NCI-H128 (cell line): ENCODE data around the gene KRCC1.
"Not testable (repeated sequence)": the region's sequence is repeated elsewhere in the genome, so short reads cannot be mapped to it uniquely, and the experiment has no call there.

Source experiments
- DNase-seq: peaks from one replicate; lab custom pipeline; 2025; ENCODE audit not compliant: unreplicated experiment; lab: John Stamatoyannopoulos, UW

The KRCC1 gene

DNA sequence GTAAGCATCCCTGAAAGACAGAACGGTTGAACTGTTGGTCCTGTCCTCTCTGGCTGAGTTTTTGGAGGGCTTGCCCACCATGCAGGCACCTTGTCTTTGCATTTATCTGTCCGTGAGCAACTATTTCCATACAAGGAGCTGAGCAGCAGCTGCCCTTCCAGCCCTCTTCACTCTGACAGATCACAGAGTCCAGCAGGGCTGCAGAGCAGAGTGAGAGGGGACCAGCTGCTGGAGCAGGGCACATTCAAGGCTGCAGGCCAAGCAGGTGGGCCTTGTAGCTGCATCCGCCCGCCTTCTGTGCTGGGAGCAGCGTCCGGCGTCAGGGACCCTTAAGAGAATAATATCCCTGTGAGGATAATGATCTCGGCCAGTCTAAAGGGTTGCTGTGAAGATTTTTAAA lies 21.5 kb upstream of the KRCC1 start:
- DNase-seq = no peak

DNA sequence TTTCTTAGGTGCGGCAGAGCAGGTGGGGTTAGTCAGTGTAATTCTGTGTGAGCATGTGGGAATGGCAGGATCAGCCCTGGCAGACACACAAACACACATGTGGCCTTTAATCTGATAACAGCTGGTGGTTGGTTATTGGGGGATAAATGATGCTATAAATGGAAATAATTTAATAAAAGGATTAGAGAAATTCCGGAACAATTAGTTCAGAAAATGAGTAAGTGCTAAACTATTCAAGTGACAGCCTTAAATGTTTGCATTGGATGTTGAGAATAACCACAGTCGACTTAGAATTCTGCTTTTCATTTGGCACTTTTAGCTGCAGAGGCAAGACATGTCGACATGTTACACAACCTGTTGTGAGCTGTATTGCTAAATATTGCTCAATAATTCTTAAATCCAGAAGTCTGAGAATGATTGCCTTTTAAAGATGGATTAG lies 19.3 kb upstream of the KRCC1 start:
- DNase-seq = no peak

DNA sequence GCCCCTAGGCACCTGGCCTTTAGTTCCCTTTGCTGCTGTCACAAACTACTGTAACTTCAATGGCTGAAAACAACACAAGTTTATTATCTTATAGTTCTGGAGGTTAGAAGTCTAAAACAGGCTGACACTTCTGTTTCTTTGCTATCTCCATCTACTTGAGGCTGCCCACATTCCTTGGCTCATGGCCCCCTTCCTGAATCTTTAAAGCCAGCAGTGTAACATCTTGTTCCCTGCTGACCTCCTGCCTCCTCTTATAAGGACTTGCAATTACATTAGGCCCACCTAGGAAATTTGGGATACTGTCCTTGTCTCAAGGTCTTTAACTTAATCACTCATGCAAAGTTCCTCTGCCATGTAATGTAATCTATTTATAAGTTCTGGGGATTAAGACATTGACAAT lies 18.6 kb upstream of the KRCC1 start:
- no peak for DNase-seq

DNA sequence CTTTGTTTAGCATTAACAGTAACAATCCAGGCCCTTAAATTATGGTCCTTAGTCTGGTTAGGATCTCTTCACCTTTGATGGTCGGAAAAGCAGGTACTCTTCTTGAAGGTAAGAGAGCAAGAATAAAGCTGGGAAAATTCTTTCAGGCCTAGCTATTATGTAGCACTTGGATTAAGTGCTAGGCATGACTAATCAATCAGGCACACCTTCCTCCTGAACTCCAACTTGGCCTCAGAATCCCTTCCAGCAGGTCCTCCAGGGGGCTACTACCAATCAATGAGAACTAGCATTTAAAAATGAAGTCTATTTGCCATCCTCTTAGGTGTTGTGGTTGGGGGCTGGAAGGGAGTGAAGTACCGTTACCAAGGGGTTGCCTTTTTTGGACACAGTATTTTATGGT lies 15.8 kb upstream of the KRCC1 start:
- DNase-seq = no peak

DNA sequence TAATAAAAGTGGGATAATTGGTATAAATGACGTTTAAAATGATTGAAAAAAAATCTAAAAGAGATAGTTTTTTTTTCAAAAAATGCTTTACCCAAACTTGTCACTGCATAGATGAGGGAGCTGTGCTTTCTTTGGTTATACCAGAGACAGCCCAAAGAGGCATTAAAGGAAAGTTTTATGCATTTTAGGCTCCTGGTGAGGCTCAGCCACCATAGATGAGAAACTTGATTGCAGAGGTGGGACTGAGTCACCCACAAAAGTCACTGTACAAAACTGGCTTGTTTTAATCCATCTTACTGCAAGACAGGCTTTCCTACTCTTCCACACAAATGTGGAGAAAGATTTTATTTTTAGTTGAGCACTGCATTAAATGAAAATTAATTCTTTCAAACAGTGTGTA lies 14.5 kb upstream of the KRCC1 start:
- no peak for DNase-seq

DNA sequence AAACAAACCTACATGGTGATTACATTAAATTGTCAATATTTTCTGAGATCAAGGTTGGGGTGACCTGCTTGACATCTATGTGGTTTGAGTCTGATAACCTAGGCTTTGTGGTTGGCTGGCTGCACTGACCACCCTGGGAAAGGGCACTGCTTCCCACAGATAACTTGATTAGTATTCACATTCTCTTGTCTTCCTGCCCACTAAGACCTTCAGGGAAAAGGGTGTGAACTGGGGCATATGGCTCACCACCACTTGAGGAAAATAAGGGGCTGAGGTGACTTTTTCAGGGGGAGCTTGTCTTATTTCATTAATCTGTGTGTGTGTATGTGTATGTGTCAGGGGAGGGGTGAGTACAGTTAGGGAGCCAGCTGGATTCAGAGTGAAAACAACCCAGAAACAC lies 13.5 kb upstream of the KRCC1 start:
- no peak for DNase-seq

DNA sequence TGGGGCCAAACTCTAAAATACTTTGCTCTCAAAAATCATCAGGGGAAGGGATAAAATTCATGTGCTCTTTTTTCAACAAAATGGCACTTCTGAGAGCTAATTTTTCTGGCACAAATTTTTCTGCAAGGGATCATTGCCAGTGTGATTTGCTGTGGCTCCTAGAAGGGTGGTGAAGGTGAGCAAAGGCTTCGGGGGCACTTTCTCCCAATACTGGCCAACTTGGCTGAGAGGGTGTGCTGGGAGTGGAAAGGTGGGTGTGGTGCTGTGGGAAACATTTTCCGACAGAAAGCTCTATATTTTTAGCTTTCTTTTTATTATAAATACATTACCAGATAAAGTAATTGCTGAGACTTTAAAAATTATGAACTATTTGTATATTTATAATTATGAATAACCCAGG lies 12.5 kb upstream of the KRCC1 start:
- DNase-seq = no peak

DNA sequence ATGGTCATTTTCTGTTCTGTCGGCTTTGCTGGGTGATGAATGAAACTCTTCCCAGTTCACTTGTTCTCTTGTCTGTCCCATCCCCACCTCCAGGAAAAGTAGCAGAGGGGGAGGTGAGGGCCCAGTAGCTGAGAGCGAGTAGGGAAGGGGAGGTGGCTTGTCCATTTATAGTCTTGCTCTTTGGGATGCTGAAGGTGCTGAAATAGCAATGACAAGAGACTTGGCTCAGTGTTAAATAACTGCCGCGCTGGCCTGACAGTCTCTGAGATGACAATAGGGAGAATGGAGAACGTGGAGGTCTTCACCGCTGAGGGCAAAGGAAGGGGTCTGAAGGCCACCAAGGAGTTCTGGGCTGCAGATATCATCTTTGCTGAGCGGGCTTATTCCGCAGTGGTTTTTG lies 12.0 kb upstream of the KRCC1 start, which contains the start of gene SMYD1:
TSS of gene SMYD1 (plus strand) at position 228 of the 400 bp plus-strand sequence. CDS start at position 268, 40 bp downstream.
- DNase-seq = no peak

DNA sequence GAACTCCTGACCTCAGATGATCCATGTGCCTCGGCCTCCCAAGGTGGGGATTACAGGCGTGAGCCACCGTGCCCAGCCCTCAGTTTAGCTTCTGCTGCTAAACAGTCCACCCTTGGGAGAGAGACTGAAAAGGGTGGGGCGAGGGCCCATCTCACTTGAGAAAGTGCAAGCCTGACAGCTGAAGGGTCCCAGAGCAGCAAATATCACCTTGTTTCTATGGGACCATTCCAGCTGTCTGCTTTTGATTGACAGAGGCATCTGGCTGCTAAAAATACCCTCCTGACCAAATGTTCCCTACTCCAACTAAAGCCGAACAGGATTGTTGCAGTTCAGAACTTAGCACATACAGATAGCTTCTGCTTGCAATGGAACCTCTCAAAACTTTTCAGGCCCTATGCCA lies 11.6 kb upstream of the KRCC1 start:
- DNase-seq = no peak

DNA sequence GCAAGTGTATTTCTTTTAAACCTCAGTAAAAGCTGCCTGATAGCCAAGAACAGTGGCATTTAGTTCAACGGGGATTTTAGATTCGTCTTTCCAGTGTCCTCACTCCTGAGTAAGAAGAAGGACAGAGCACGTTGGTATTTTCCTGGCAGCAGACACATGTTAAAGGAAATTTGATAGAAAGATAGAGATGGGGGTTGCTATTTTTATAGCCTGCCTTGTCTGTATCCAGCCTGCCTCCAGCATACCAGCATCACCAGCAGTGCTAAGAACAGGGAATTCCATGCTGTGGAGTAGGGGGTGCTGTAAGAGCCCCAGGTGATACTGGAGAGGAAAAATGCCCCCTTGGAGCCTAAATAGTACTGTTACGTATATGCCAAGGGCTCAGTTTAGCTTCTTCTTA lies 11.0 kb upstream of the KRCC1 start:
- DNase-seq = no peak

DNA sequence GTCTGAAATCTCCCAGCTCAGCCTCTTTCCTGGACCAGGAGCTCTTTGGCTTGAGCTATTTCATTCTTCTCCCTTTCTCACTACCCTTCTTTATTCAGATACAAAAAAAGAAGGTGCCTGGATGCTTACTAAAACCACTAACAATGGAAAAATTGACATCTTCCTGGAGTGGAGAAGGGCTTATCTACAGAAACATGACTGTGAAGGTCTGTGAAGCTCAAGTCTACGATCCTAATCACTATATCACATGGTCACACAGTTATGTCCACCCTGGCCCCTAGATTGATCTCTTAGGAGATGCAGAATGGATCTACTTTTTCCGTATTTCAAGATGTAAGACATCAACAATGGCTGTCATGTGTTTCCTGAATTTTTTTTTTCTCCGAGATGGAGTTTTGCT lies 5.7 kb upstream of the KRCC1 start:
- DNase-seq = no peak

DNA sequence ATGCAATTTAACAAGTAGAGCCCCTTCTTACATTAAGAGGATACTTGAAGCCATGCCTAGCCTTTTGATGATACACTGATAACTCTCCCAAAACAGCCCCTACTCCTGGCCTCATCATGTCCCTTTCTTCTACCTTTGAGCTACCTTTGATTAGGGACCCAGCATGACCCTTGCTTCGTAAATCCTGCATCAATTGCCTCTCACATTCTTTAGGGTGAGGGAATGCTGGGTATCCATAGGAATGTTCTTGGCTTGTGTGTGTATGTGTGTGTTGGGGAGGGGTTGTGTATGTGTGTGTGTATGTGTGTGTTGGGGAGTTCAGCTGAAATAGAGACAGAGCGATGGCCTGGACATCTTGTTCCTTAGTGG lies 5.3 kb upstream of the KRCC1 start:
- no peak for DNase-seq

DNA sequence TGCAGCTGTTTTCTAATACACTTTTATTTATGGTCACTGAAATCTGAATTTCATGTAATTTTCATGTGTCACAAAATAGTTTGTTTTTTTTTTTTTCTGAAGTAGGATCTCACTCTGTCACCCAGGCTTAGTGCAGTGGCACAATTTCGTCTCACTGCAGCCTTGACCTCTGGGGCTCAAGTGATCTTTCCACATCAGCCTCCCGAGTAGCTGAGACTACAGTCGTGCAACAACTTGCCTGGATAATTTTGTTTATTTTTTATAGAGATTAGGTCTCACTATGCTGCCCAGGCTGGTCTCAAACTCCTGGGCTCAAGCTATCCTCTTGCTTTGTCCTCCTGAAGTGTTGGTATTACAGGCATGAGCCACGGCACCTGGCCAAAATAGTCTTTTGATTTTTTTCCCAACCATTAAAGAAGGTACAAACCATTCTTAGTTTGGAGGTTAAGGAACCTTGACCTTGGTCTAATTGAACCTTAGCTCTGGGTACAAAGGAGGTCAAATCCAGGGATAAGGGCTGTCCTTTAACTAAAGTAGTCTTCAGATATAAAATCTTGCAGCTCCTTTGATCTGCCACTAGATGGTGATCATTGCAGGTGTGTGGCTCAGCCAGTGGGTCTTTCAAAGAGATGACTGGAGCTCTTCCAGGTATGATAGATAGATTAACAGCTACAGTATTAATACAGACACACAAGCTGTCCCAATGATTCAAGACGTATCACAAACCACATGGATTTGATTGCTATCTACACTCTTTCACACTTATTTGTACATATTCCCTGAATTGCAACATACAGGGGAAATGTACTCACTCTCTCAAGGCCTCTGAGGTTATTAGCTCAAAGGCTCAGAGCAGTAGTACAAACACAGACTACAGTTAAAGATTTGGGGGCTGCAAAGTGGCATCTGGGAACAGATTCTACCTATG lies 4.7 kb upstream of the KRCC1 start:
- DNase-seq = no peak

DNA sequence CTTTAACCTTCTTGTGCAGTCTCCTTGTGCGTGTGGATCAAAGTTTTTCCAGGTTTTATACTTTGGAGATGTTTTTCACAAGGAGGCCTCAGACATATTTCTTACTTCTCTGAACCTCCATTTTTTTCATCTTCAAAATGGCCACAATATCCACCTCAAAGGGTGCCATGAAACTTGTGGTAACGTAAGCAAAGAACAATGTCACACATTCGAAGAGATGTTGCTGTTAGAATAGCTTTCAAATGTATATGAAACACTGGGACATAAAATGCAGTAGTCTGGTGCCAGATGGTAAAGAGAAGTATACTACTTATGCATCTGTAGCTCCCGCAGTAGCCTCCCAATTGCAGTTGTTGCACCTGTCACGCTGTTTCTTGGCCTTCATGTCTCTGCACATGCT lies 2.6 kb upstream of the KRCC1 start:
- DNase-seq = no peak

DNA sequence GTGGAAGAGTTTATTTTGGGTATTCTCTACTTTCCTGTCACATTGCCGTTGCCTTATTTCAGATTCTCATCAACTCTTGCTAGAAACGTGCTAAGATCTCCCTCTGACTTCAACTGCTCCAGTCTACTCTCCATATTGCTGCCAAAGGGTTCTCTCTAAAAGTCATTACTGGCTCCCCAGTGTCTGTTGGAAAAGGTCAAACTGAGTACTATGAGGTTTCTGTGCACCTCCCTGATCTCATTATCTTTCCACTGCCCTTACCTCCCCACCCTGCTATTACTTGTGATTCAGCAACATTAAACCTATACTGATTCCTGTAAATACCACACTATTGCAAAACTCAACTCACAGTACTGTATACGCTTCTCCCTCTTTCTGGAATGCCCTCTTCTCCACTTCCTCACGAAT lies 1.9 kb upstream of the KRCC1 start:
- DNase-seq = no peak

DNA sequence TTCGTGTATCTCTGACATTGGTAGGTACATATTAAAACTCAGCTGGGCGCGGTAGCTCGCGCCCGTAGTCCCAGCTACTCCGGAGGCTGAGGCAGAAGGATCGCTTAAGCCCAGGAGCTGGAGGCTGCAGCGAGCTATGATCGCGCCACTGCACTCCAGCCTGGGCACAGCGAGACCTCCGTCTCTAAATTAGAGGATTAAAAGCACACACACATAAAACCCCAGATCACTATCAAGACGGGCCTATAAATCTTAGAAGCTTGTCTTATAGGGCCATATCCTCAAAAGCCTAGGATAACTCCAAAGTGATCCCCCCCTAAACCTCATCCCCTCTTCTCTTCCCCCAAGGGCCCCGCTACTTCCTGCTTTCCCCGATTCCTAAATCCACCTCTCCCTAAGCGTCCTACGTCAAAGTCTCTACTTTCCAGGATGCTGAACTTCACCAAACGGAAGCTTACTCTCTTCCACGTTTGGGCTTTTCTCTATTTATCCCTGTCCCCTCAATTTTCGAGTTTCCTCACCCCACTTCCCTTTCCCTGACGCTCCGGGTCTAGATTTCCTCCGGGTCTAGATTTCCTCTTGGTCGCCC lies 707 bp downstream of the KRCC1 start:
- no peak for DNase-seq

DNA sequence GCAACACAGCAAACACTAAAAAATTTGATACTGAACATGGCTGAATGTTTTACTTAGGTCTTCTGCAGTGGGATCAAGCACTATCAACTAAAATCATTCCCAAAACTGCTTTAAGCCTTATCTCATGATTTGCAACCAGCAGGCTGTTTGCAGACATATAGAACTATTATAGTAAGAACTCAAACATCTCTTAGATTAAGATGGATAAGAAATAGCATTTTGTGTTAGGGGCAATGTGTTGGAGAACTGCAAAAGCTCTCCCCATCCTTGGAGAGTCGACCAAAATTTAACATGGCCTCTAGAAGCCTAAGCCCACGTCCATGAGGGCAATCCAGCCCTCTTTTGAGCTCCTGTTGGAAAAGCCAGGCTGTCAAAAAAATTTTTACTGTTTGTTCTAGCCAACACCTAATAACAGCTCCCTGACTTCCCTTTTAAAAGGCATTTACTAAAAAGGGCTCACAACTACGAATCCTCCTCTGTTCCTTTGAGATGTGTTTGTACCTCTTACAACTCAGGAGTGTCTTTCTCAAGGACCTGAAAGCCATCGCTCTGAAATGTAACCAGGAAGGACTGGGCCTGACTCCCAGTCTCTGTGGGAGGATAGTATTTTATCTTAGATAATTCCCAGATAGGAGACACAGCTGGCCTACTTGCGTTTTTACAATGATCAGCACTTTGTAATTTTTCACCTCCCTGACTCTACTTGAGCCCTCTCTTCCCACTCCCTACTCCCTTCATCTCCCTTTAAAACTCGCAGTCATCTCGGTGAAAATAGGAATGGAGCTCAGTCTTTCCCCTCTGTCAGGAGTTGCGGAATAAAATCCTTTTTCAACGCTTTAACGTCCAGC lies 1.4 kb downstream of the KRCC1 start:
- DNase-seq = no peak

DNA sequence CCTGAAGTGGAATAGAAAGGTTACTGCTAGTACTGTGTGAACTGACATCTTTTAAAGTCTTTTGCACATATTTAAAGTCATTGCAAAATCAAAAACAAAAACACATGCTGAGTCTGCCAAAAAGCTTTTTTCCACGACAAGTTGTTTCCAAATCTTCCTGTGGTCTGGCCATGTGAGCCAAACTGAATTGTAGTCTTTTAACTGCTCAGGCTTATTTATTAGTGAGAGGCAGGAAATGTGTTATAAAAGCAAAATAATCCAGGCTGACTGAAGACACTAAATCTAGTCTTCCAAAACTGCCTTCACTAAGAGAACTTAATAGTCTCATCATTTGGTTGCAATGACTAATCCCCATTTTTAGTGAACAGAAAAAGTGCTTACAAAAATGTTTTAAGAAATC lies 2.3 kb downstream of the KRCC1 start:
- DNase-seq = no peak

DNA sequence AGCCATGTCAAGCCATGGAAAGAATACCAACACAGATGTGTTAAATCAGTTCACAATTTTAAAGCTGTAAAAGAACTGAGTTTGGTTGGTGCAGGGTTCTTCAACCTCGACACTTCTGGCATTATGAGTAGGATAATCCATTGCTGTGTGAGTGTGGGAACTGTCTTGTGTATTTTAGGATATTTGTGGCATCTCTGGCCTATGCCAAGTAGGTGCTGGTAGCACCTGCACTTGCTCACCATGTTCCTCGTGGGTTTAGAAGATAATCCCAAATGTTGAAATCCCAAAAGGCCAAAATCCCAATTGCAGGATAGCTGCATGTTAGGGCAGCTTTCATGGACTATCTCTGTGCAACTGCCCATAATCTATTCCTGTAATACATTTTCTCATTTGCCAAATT lies 3.8 kb downstream of the KRCC1 start:
- no peak for DNase-seq

DNA sequence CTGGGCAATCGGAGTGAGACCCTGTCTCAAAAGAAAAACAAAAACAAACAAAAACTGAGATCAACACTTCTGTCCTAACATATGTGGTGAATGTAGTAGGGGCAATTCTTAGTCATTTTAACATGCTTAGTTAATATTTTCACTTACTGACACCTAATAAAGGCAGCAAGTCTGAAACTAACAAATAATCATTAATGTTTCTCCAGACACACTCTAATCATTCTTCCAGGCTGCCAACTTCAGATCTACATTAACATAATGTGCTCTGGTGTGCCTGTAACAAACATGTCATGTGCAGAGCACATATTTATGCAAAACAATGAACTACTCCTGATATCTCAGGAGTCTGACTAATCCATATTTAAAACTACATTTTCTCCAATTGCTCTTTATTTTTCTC lies 6.0 kb downstream of the KRCC1 start:
- no peak for DNase-seq

DNA sequence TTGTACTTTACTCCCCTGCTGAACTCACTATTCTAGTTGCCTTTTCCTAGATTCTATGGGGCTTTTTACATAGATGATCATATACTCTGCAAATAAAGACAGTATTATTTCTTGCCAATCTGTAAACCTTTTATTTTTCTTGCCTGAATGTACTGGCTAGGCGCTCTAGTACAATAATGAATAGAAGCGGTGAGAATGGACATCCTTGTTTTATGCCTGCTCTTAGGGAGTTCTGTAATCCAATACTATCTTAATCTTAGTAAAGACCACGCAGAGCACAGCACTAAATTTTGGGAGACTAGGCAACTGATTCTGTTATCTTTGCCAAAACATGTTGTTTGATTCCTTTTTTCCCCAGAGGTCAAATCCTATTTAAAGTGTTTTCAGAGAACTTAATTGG lies 7.0 kb downstream of the KRCC1 start:
- DNase-seq = no peak

DNA sequence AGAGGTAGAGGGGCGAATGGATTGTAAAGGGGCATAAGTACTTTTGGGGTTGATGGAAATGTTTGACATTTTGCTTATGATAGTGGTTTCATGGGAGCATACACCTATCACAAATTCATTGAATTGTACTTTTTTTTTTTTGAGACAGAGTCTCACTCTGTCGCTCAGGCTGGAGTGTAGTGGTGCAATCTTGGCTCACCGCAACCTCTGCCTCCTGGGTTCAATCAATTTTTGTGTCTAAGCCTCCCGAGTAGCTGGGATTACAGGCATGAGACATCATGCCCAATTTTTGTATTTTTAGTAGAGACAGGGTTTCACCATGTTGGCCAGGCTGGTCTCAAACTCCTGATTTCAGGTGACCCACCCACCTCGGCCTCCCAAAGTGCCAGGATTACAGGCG lies 10.0 kb downstream of the KRCC1 start:
- not testable (repeated sequence) for DNase-seq
